RCC 7860 (cell line): ENCODE data around the gene CYSRT1.

ENCODE experiments used
- DNase-seq: peaks from one replicate; pipeline ENCODE4 v3.0.0-alpha.2; 2015; ENCODE audit warnings: low spot score
- FAIRE-seq: peaks from 2 replicates; lab custom pipeline; 2012; peaks lifted over from hg19 to GRCh38; lab: Jason Lieb, UNC

The CYSRT1 gene

DNA sequence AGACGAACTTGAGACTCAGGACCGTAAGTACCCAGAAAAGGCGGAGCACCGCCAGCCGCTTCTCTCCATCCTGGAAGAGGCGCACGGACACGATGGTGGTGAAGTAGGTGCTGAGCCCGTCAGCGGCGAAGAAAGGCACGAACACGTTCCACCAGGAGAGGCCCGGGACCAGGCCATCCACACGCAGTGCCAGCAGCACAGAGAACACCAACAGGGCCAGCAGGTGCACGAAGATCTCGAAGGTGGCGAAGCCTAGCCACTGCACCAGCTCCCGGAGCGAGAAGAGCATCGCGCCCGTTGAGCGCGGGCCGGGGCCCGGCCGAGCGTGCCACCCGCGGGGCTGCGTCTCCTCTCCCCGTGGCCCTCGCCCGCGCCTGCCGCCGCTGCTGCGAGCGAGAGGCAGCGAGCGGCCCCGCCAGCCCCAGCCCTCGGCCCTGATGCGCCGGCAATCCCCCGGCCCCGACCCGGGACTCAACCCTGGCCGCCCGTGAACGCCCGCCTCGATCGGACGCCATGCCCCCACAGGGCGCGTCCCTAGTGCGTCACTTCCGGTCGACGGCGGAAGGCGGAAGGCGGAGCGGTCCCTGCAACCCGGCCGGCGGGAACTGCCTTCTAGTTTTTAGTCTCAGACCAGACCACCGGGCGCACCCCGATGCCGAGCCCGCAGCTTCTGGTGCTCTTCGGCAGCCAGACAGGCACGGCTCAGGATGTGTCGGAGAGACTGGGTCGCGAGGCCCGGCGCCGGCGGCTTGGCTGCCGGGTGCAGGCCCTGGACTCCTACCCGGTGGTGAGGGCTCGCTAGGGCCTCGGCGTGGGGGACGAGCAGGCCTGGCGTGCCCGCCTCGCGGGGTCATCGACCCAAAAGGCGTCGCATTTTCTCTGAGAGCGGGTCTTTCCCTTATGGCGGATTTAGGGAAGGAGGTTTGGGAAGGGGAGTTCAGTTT is 19.6 kb upstream of the CYSRT1 start, which contains the start of the genes NDOR1 and TMEM203:
TSS of gene NDOR1 (plus strand) at position 575 of the 944 bp plus-strand sequence. CDS start at position 653, 78 bp downstream.
TSS of gene TMEM203 (minus strand) at position 523 of the 944 bp plus-strand sequence. CDS start at position 289, 234 bp downstream.
- DNase-seq (peak; percentile 64), FAIRE-seq (no peak)

- FAIRE-seq (no peak), DNase-seq (no peak)
These were observed 18.4 kb upstream of the CYSRT1 start for GRCh38 chr9:137206602-137207001.

DNA sequence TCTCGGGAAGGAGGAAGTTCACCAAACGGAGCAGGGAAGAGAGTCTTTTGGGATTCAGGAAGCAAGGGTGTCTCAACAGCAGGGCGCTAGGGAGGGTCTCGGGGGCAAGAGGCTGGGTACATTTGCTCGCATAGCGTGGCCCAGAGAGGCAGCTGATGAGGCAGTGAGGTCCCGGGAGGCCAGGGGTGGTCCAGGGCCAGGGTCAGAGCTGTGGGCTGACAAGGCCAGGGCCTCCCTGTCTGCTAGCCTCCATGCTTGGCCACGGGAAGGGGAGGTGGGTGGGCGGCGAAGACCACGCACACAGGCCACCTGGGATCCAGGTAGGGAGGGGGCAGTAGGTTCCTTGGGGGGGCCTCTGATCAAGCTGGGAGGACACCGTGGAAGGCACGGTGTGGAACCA is 13.4 kb upstream of the CYSRT1 start:
- no peak for FAIRE-seq
- DNase-seq, result no peak

GRCh38 chr9:137212520-137212919 is 12.5 kb upstream of the CYSRT1 start:
- no peak for FAIRE-seq
- DNase-seq, result no peak

- no peak for FAIRE-seq
- DNase-seq, result no peak
These were observed 11.6 kb upstream of the CYSRT1 start for GRCh38 chr9:137213160-137214060.

DNA sequence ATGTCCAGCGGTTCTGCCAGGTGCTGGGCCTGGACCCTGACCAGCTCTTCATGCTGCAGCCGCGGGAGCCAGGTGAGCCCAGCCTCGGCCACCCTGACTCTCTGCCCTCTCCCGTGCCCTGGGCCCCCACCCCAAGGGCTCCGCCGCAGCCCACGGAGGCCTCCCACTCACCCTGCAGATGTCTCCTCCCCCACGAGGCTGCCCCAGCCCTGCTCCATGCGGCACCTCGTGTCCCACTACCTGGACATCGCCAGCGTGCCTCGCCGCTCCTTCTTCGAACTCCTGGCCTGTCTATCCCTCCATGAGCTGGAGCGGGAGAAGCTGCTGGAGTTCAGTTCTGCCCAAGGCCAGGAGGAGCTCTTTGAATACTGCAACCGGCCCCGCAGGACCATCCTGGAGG is 10.4 kb upstream of the CYSRT1 start:
- FAIRE-seq, result no peak

DNA sequence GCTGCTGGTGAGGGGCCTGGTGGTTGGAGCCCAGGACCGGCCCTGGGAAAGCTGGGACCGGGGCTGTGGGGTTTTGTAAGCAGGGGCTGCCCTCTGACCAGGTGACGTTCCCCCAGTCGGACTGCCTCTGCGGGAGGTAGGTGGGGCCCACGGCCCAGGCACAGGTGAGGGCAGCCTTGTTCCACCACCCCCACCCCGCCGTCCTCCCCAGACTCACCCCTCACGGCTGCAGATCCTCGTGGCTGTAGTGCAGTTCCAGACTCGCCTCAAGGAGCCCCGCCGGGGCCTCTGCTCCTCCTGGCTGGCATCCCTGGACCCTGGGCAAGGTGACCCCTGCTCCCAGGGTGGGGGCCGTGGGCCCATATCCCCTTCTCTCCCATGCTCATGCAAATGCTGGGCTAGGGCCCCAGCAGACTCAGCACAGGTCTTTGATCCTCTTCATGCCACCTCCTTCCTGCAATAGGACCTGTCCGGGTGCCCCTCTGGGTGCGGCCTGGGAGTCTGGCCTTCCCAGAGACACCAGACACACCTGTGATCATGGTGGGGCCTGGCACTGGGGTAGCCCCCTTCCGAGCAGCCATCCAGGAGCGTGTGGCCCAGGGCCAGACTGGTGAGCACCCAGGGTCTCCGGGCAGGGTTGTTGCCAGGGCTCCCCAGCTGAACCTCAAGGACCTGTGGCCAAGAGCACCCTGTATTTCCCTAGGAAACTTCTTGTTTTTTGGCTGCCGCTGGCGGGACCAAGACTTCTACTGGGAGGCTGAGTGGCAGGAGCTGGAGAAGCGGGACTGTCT is 9.6 kb upstream of the CYSRT1 start:
- DNase-seq, result no peak
- no peak for FAIRE-seq

More for the DNA sequence above, 10.4 kb upstream of the CYSRT1 start:
- DNase-seq, result no peak

DNA sequence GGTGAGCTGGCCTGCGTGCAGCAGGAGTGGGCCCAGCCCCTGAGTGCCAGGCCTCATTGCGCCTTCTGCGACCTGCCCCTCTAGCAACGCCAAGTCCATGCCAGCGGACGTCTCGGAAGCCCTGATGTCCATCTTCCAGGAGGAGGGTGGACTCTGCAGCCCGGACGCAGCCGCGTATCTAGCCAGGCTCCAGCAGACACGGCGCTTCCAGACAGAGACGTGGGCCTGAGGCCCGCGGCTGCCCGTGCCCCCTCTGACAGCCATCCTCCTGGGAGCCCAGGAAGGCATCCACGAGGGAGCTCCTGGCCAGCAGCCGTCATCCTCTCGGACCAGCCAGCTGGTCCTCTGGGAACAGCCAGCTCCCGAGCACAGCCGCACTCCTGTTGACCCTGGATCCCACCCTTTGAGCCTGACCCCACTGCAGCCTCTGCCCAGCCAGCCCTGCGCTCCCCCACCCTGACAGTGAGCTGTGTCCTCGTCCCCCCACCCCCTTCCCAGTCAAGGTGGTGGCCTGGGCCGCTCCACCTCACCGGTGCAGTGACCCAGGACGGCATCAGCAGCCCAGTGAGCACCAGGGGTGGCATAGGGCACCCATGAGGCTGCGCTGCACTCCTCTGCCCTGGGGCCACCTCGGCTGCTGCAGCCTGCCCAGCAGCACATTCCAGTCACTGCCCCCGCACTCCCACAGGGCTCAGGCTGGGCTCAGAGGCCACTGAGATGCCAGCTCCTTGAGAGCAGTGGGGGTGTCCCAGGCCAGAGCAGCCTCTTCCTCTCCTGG is 8.6 kb upstream of the CYSRT1 start:
- no peak for FAIRE-seq
- no peak for DNase-seq

GRCh38 chr9:137217276-137218211 is 7.4 kb upstream of the CYSRT1 start:
- FAIRE-seq (no peak), DNase-seq (no peak)

DNA sequence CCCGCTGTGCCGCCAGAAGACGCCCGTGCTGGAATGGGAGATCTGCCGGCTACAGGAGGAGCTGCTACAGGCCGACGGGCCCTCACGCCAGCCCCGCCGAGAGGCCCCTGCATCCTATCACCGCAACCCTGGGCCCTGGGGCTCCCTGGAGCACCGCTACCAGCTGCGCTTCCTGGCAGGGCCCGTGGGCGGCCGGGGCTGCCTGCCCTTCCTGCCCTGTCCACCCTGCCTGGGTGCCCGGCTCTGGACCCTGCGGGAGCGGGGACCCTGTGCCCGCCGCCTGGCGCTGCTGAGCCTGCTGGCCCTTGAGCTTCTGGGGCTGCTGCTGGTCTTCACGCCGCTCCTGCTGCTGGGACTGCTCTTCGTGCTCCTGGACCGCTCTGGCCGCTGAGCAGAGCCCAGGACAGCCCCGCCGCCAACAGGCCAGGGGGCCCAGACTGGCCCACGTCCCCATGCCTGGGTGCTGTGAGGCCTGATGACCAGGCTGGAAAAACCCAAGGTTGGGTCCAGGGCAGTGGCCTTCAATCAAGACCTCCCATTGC is 6.7 kb upstream of the CYSRT1 start:
- DNase-seq (no peak), FAIRE-seq (no peak)

DNA sequence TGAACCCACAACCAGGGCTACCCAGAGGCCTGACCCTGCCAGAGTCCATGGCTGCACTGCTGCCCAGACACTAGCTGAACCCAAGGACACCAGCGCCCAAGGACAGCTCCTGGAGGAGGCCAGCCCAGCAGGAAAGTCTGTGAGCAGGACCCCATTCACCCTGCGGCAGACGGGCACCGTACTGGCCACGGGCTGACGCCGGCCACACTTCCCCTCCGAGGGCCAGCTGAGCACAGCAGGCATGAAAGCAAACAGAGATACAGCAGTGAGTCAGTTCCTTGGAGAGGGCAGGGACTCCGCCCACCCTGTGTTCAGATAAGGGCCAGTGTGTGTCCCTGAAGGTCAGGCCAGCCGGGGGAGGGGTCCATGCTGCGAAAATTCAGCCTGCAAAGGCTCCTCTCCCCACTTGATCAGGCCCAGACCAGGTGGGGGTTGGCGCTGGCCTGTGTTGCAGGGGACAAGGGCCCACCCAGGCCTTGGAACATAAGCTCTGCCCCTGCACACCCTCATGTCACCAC is 6.2 kb upstream of the CYSRT1 start:
- FAIRE-seq (peak; percentile 62), DNase-seq (peak; percentile 82)

- FAIRE-seq, result no peak
- no peak for DNase-seq
These were observed 5.1 kb upstream of the CYSRT1 start for GRCh38 chr9:137219757-137220316.

DNA sequence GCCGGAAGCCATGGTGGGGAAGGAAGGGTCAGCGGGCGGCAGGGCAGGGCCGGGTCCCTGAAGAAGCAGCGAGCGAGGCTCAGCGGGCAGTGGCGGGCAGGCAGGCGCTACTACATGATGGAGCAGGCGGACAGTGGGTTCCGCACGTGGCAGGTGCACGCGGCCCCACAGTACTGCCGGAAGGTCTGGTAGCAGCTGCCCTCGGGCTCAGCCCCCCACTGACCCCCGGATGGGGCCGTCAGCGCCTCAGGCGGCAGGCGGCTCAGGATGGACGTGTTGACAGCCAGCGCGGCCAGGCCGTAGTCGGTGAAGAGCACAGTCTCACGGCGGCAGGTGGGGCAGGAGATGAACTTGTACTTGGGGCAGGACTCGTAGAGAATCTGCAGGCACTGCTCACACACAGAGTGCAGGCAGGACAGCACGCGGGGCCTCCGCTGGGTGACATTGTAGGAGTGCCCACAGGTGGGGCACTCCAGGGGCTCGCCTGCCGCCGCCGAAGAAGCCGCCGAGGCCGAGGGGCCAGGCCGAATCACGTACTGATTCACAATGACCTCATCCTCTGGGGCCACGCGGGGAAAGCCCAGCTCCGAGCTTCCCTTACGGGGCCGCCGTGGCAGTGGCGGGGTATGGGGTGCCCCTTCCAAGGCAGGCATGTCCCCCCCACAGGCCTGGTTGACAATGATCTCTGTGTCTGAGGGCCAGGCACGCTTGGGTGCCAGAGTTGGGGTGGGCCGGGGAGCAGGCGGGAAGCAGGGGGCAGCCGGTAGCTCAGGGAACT is 4.5 kb upstream of the CYSRT1 start:
- DNase-seq, result no peak
- FAIRE-seq, result no peak

DNA sequence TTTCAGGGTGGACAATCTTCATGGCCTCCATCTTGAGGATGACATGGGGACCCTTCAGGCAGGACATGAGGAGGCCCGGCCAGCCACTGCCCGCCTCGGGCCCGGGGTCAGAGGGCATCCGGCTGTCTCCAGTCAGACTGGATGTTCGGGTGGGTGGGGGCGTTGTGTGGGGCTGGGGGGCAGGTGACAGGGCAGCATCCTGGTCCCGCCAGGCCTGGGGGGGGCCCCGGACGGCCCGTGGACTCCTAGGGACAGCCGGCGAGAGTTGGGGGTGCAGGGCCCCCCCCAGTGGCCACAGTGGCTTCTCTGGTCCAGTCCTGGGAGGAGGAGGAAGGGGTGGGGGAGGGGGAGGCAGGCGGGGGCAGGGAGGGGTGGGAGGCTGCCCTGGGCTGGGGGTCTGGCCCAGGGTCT is 3.9 kb upstream of the CYSRT1 start:
- no peak for DNase-seq
- FAIRE-seq, result no peak

DNA sequence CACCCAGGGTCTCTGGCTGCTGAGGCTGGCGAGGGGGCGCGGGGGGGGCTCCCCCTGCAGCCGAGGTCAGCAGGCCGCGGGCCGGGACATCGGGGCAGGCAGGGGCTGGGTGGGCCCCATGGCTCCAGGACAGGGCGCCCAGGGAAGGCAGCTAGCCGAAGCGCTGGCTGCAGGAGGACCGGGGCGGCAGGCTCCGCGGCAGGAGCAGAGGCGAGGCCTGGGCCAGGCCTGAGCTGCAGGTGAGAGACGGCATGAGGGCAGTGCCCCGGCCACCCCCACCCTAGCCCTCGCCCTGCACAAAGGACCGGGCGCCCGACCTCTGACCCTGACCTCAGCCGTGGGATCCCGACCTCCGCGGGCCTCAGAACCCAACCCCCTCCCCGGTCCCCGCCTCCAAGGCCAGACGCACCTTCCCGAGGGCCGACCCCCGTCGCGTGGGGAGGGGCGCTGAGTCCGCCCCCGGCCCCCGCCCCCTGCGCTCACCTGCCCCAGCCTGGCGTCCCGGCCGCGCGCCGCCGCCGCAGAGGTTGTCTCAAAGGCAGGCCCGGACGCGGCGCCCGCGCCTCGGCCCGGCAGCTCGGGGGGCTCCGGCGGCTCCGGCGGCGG is 3.4 kb upstream of the CYSRT1 start:
- no peak for DNase-seq
- no peak for FAIRE-seq

DNA sequence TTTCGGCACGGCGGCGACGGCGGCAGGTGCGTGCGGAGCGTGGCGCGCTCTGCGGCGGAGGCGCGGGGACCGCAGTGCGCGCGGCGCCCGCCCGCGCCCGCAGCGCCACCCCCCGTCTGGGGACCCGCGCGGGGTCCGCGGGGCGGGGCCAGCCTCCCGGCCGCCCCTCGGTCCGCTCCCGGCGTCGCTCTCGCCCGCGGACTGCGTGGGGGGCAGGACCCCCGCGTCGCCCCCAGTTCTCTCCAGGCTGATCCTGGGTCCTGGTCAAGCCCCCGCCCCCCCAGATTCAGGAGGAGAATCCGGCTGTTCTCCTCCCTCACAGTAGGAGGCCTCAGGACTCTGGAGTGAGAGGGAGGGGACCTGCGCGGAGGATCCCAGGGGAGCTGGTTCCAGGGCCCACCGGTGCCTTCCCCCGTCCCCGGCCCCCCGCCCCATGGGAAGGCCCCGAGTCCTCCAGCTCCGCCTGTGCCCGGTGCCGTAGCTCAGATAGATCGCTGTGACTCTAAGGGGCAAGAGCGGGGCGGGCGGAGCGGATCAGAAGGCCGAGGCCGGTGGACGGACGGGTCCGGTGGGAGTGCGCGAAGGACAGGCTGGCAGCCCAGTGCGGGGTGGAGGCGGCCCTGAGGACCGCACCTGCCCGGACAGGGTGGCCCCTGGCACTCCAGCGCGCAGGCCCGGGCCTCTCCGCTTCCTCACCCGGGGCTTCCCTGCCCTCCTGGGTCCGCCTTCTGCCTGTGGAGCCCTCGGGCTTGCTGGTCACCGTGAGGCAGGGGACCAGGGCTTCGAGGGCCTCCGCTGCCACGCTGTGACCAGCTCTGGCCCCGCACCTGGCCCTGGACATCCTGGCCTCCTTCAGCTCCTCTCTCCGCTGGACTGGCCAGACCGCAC is 2.5 kb upstream of the CYSRT1 start, which contains the start of gene RNF208:
TSS of gene RNF208 (minus strand) at position 51 of the 888 bp plus-strand sequence. CDS start 1,028 bp downstream, outside the sequence.
- FAIRE-seq, result no peak
- no peak for DNase-seq
